Tibial nerve (tissue), 4 donors: ENCODE results near the gene CFTR. TPM values are rescaled to one million over a fixed set of nuclear protein-coding genes. Genes with fewer than 3 reads are reported as not detected.

Source experiments
- DNase-seq, 2 donors: peaks; one replicate each; pipeline ENCODE4 v3.0.0-alpha.2; 2019; ENCODE audit warnings: low spot score in 2 of 2
- H3K27ac ChIP-seq, 4 donors: fragments of 200-600 bp; sonication (generic) in 3 of 4; one replicate each; pipeline ENCODE4 v1.5.1; 2017 to 2019; ENCODE audit warnings: mild to moderate bottlenecking in 1 of 4
- H3K27me3 ChIP-seq, 2 donors: fragments of 200-600 bp; sonication (generic) in 1 of 2; one replicate each; pipeline versions ENCODE4 v1.5.1 to v1.6.0; 2017 to 2019
- H3K36me3 ChIP-seq, 3 donors: fragments of 200-600 bp; sonication (generic); one replicate each; pipeline ENCODE4 v1.5.1; 2018 to 2019
- H3K4me1 ChIP-seq, 4 donors: fragments of 200-600 bp; sonication (generic) in 3 of 4; one replicate each; pipeline ENCODE4 v1.5.1; 2017 to 2019
- H3K4me3 ChIP-seq, 4 donors: fragments of 200-600 bp; sonication (generic) in 3 of 4; one replicate each; pipeline ENCODE4 v1.5.1; 2017 to 2019; ENCODE audit warnings: mild to moderate bottlenecking in 1 of 4, moderate library complexity in 1 of 4
- H3K9me3 ChIP-seq, 4 donors: fragments of 200-600 bp; sonication (generic) in 3 of 4; one replicate each; pipeline ENCODE4 v1.5.1; 2017 to 2019
- CTCF ChIP-seq, 5 experiments: fragments of 200-600 bp in 3 of 5; fragments of 450-650 bp in 2 of 5; sonication (generic) in 3 of 5; IDR thresholded peaks; one replicate each; pipeline ENCODE4 v1.5.1; 2016 to 2019; ENCODE audit warnings: antibody characterized with exemption in 5 of 5, mild to moderate bottlenecking in 3 of 5, moderate library complexity in 2 of 5
- EP300 ChIP-seq, 2 donors: sonication (generic); formaldehyde crosslinking; IDR thresholded peaks; one replicate each; pipeline ENCODE4 v1.6.1; 2017; ENCODE audit warnings: antibody characterized with exemption in 2 of 2, mild to moderate bottlenecking in 1 of 2
- POLR2A ChIP-seq, 2 donors: fragments of 450-650 bp; IDR thresholded peaks; one replicate each; pipeline ENCODE4 v1.6.1; 2017; ENCODE audit warnings: antibody characterized with exemption in 2 of 2, mild to moderate bottlenecking in 2 of 2, moderate library complexity in 2 of 2
- WGBS, 2 donors: methylation state at CpG; one replicate each; pipeline ENCODE4 v1.1.5; 2018; 5-methylcytosine and 5-hydroxymethylcytosine counted together
- total RNA-seq, 4 donors: library from RNA; depleted of rRNA; stranded (reverse); fragments of >200 nt; gene quantifications; one replicate each; pipeline ENCODE4 v1.1.0, GENCODE V29; 2016

Gene CFTR
- total RNA-seq, 4 donors from 2014 or later, result under 0.01 TPM; not detected in 3

DNA sequence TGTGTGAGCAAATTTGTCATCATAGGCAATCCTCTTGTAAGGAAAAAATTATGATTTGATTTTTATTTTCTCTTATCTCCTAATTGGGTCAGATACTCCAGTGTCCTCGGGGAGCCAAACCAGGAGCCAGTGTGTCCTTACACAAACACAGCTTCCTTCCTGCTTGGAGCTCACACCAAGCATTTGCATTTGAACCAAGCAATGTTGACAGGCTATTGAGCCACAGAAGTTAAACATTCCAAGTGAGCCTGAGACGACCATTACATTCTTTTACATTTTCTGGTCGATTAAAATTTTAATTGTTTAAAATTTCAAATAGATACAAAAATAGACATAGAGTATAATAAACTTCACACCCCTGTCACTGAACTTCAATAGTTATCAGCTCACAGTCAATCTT, 194.8 kb downstream of the CFTR start:
- Histone ChIP-seq H3K27ac (no peak overlapping the region), H3K4me1 (no peaks in the 10 kb centered on the region), H3K9me3 (no peaks in the 10 kb centered on the region), H3K4me3 (no peak overlapping the region), H3K27me3 (no peaks in the 10 kb centered on the region), H3K36me3 (no peaks in the 10 kb centered on the region)
- WGBS, 2 donors, result 17 to 26% methylated on average over 3 of the region's 3 CpGs
- TF ChIP-seq CTCF (IDR thresholded peaks at IDR 0.05), result no peak
- no peak for TF ChIP-seq POLR2A (IDR thresholded peaks at IDR 0.05)
- TF ChIP-seq EP300 (IDR thresholded peaks at IDR 0.05), result no peak
- no peak for DNase-seq

GRCh38 chr7:117675497-117676435, 195.9 kb downstream of the CFTR start:
- TF ChIP-seq POLR2A (IDR thresholded peaks at IDR 0.05) (no peak), CTCF (IDR thresholded peaks at IDR 0.05) (no peak), EP300 (IDR thresholded peaks at IDR 0.05) (no peak)
- Histone ChIP-seq H3K4me1 (no peaks in the 10 kb centered on the region), H3K9me3 (no peaks in the 10 kb centered on the region), H3K27ac (no peak overlapping the region), H3K36me3 (no peaks in the 10 kb centered on the region), H3K4me3 (no peak overlapping the region), H3K27me3 (no peaks in the 10 kb centered on the region)
- no peak for DNase-seq
- 49 to 62% methylated on average over 3 of the region's 3 CpGs for WGBS, 2 donors

GRCh38 chr7:117679120-117679519, 199.3 kb downstream of the CFTR start:
- H3K36me3 ChIP-seq, result no peaks in the 10 kb centered on the region
- no peak overlapping the region for H3K4me3 ChIP-seq
- no peak for DNase-seq
- H3K27me3 ChIP-seq, result no peaks in the 10 kb centered on the region
- 84 to 87% methylated on average over 3 of the region's 3 CpGs for WGBS, 2 donors
- no peak overlapping the region for H3K27ac ChIP-seq
- H3K4me1 ChIP-seq, result no peaks in the 10 kb centered on the region
- no peaks in the 10 kb centered on the region for H3K9me3 ChIP-seq
- TF ChIP-seq CTCF (IDR thresholded peaks at IDR 0.05) (no peak), POLR2A (IDR thresholded peaks at IDR 0.05) (no peak), EP300 (IDR thresholded peaks at IDR 0.05) (no peak)

DNA sequence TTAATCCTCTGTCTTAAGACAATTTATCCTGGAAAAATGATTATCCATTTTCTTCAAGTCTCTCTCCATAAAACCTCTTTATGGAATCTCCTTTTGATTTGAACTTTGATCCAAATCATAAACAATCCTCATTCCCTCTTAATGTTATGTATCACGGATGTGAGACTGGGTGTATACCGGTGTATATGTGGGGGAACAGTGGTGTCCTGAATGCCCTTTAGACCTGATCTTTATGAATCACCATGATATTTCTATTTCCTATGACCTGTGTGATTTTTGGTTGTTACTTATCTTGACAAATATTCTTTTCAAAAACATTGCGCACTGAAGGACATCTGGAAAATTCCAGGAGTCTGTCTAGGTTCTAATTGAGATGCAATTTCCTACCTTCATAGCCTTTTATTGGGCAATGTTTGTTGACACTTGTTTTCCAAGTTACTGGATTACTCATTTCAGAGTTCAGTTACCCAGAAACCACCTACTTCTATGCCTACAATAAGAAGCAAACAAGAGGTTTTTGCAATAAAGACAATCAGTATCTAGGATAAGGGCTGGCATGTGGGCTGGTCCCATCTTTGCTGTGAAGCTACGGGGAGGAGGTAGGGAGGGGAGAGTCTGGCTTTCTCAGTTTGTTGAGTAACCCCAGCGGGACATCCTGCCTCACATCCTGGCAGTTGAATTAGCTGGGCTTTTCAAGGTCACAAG, 203.0 kb downstream of the CFTR start:
- no peak for DNase-seq
- Histone ChIP-seq H3K27ac (no peak overlapping the region), H3K36me3 (no peaks in the 10 kb centered on the region), H3K9me3 (no peaks in the 10 kb centered on the region), H3K4me1 (no peaks in the 10 kb centered on the region), H3K27me3 (no peaks in the 10 kb centered on the region), H3K4me3 (no peak overlapping the region)
- TF ChIP-seq EP300 (IDR thresholded peaks at IDR 0.05), result no peak
- no peak for TF ChIP-seq CTCF (IDR thresholded peaks at IDR 0.05)
- no peak for TF ChIP-seq POLR2A (IDR thresholded peaks at IDR 0.05)
- 67 to 71% methylated on average over 5 of the region's 5 CpGs for WGBS, 2 donors
